Stomach smooth muscle (tissue), 2 donors: ENCODE data around the gene PIGK.
"Not testable (repeated sequence)": the region's sequence is repeated elsewhere in the genome, so short reads cannot be mapped to it uniquely, and the experiment has no call there.

Experiments used
- H3K27ac ChIP-seq: one replicate; pipeline ENCODE4 v1.7.0; 2013; ENCODE audit warnings: mild to moderate bottlenecking, low read length, inconsistent platforms
- H3K27me3 ChIP-seq, 2 donors: one replicate each; pipeline ENCODE4 v1.7.0; 2013; ENCODE audit warnings: low read length in 2 of 2; ENCODE audit not compliant: insufficient read depth in 2 of 2, control insufficient read depth in 1 of 2
- H3K36me3 ChIP-seq, 2 donors: one replicate each; pipeline ENCODE4 v1.7.0; 2013; ENCODE audit warnings: low read length in 2 of 2; ENCODE audit not compliant: control insufficient read depth in 2 of 2, insufficient read depth in 2 of 2
- H3K4me1 ChIP-seq: one replicate; pipeline ENCODE4 v1.7.0; 2013; ENCODE audit warnings: low read length; ENCODE audit not compliant: control insufficient read depth, insufficient read depth
- H3K4me3 ChIP-seq, 2 donors: one replicate each; pipeline ENCODE4 v1.7.0; 2013; ENCODE audit warnings: low read length in 2 of 2
- H3K9ac ChIP-seq, 2 donors: one replicate each; pipeline ENCODE4 v1.7.0; 2013; ENCODE audit warnings: low read length in 2 of 2, mild to moderate bottlenecking in 1 of 2
- H3K9me3 ChIP-seq, 2 donors: one replicate each; pipeline ENCODE4 v1.7.0; 2013; ENCODE audit warnings: low read length in 2 of 2; ENCODE audit not compliant: control insufficient read depth in 2 of 2
- donor health status: healthy.
- donor health status: Pancreatic carcinoma.

Gene PIGK

DNA sequence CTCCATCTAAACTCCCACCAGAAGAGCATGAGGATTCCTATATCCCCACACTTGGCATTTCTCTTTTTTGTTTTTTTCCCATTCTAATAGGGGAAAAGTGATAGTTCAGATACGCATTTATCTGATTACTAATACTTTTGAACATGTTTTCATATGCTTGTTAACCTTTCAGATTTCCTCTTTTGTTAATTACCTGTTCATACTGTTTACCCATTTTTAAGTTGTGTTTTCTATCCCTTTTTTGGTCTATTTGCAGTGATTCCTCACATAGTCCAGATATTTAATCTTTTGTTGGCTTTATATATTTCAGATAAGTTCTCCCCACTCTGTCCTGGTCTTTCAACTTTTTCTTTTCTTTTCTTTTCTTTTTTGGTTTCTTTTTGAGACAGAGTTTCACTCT lies 13.6 kb upstream of the PIGK start:
- H3K36me3 ChIP-seq: no peaks in the 10 kb centered on the region
- no peak overlapping the region for H3K27ac ChIP-seq
- H3K27me3 ChIP-seq: no peaks in the 10 kb centered on the region
- no peaks in the 10 kb centered on the region for H3K4me1 ChIP-seq
- H3K9me3 ChIP-seq: no peaks in the 10 kb centered on the region
- no peak overlapping the region for H3K4me3 ChIP-seq
- no peak overlapping the region for H3K9ac ChIP-seq

DNA sequence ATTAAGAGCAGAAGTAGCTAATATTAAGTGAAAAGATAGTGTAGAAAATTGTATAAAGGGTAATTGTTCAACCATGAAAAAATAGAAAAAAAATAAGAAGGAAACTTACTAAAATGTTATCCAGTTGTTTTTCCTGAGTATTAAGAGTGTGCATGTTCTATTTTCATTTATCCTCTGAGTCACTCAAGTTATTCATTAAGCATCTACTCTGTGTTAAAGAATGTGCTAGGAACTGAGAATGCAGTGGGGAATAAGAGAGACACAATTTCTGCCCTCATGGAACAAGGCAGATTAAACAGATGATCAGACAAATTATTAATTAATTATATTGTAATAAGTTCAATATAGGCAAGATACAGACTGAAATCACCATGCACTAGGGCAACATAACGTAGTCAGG lies 10.8 kb upstream of the PIGK start:
- Histone ChIP-seq H3K9me3 (no peaks in the 10 kb centered on the region), H3K36me3 (no peaks in the 10 kb centered on the region), H3K4me1 (no peaks in the 10 kb centered on the region), H3K4me3 (no peak overlapping the region), H3K27me3 (no peaks in the 10 kb centered on the region), H3K9ac (no peak overlapping the region), H3K27ac (no peak overlapping the region)

DNA sequence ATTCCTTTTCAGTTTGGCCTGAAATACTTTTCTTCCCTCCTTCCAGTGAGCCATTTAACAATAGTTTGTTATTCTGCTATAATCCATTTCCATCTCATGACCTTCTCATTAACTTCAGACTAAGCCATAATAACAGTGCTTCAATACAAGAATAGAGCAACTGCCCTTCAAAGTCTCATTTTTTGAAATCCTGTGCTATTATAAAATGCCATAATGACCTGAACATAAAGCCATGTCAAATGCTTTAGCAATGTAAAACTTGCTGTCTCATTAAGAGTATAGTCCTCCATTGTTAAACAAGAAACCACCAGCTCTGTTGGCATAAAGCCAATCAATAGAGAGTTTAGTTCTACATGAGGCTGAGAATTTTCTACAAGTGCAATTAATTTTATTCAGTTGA lies 9.6 kb upstream of the PIGK start:
- H3K27me3 ChIP-seq: no peaks in the 10 kb centered on the region

GRCh38 chr1:77227381-77227780 lies 8.2 kb upstream of the PIGK start:
- no peaks in the 10 kb centered on the region for H3K36me3 ChIP-seq

More for the DNA sequence above, 9.6 kb upstream of the PIGK start:
- Histone ChIP-seq H3K4me1 (no peaks in the 10 kb centered on the region), H3K27ac (no peak overlapping the region), H3K9me3 (no peaks in the 10 kb centered on the region), H3K4me3 (no peak overlapping the region), H3K36me3 (no peaks in the 10 kb centered on the region), H3K9ac (no peak overlapping the region)

GRCh38 chr1:77222496-77222895 lies 3.3 kb upstream of the PIGK start:
- Histone ChIP-seq H3K36me3 (no peaks in the 10 kb centered on the region), H3K4me3 (no peak overlapping the region), H3K9me3 (no peaks in the 10 kb centered on the region), H3K27ac (no peak overlapping the region), H3K27me3 (no peaks in the 10 kb centered on the region), H3K4me1 (no peaks in the 10 kb centered on the region), H3K9ac (no peak overlapping the region)

More at GRCh38 chr1:77227381-77227780, 8.2 kb upstream of the PIGK start:
- no peak overlapping the region for H3K9ac ChIP-seq
- no peaks in the 10 kb centered on the region for H3K27me3 ChIP-seq
- no peaks in the 10 kb centered on the region for H3K4me1 ChIP-seq
- no peak overlapping the region for H3K27ac ChIP-seq
- H3K4me3 ChIP-seq: no peak overlapping the region
- no peaks in the 10 kb centered on the region for H3K9me3 ChIP-seq

GRCh38 chr1:77220687-77221463 lies 1.6 kb upstream of the PIGK start:
- H3K4me3 ChIP-seq: no peak overlapping the region

GRCh38 chr1:77218477-77219165 lies 609 bp downstream of the PIGK start:
- H3K9me3 ChIP-seq: no peaks in the 10 kb centered on the region
- H3K9ac ChIP-seq: peak overlapping the region; percentile 90 to 93
- no peaks in the 10 kb centered on the region for H3K36me3 ChIP-seq
- H3K27ac ChIP-seq: peak overlapping the region; percentile 74
- no peaks in the 10 kb centered on the region for H3K27me3 ChIP-seq
- H3K4me3 ChIP-seq: peak overlapping the region; percentile 89 to 100
- no peaks in the 10 kb centered on the region for H3K4me1 ChIP-seq

More at GRCh38 chr1:77220687-77221463, 1.6 kb upstream of the PIGK start:
- H3K27me3 ChIP-seq: no peaks in the 10 kb centered on the region
- H3K4me1 ChIP-seq: no peaks in the 10 kb centered on the region
- H3K36me3 ChIP-seq: no peaks in the 10 kb centered on the region
- no peak overlapping the region for H3K27ac ChIP-seq
- H3K9ac ChIP-seq: no peak overlapping the region
- H3K9me3 ChIP-seq: no peaks in the 10 kb centered on the region

- H3K9ac ChIP-seq, H3K4me3 ChIP-seq, H3K36me3 ChIP-seq, H3K27me3 ChIP-seq, H3K9me3 ChIP-seq, H3K27ac ChIP-seq, H3K4me1 ChIP-seq: not testable (repeated sequence)
Observed at GRCh38 chr1:77204043-77204442, 15.2 kb downstream of the PIGK start.

- Histone ChIP-seq H3K4me1 (no peaks in the 10 kb centered on the region), H3K27ac (no peak overlapping the region), H3K27me3 (no peaks in the 10 kb centered on the region), H3K36me3 (no peaks in the 10 kb centered on the region), H3K9ac (no peak overlapping the region), H3K4me3 (no peak overlapping the region), H3K9me3 (no peaks in the 10 kb centered on the region)
Observed at GRCh38 chr1:77202751-77203150, 16.5 kb downstream of the PIGK start.

GRCh38 chr1:77200806-77201205 lies 18.4 kb downstream of the PIGK start:
- Histone ChIP-seq H3K4me1 (no peaks in the 10 kb centered on the region), H3K9ac (no peak overlapping the region), H3K36me3 (no peaks in the 10 kb centered on the region), H3K9me3 (no peaks in the 10 kb centered on the region), H3K27me3 (no peaks in the 10 kb centered on the region), H3K27ac (no peak overlapping the region), H3K4me3 (no peak overlapping the region)

GRCh38 chr1:77200293-77200692 lies 18.9 kb downstream of the PIGK start:
- H3K27ac ChIP-seq: no peak overlapping the region
- H3K4me1 ChIP-seq: no peaks in the 10 kb centered on the region
- H3K9me3 ChIP-seq: no peaks in the 10 kb centered on the region
- no peak overlapping the region for H3K4me3 ChIP-seq
- H3K27me3 ChIP-seq: no peaks in the 10 kb centered on the region
- H3K9ac ChIP-seq: no peak overlapping the region
- no peaks in the 10 kb centered on the region for H3K36me3 ChIP-seq
